Activated CD8-positive, alpha-beta memory T cell treated with anti-CD3 and anti-CD28 coated beads, Interleukin-2, amount 50 U/mL, for 48 hours (primary cell): ENCODE results near the gene UXS1.
A peak's percentile ranks its signal among the peaks of the same experiment; 100 is the strongest.
"Not testable (repeated sequence)": the region's sequence is repeated elsewhere in the genome, so short reads cannot be mapped to it uniquely, and the experiment has no call there.

ENCODE experiments used
- DNase-seq: peaks from one replicate; pipeline ENCODE4 v3.0.0-alpha.2; 2020

Gene UXS1

DNA sequence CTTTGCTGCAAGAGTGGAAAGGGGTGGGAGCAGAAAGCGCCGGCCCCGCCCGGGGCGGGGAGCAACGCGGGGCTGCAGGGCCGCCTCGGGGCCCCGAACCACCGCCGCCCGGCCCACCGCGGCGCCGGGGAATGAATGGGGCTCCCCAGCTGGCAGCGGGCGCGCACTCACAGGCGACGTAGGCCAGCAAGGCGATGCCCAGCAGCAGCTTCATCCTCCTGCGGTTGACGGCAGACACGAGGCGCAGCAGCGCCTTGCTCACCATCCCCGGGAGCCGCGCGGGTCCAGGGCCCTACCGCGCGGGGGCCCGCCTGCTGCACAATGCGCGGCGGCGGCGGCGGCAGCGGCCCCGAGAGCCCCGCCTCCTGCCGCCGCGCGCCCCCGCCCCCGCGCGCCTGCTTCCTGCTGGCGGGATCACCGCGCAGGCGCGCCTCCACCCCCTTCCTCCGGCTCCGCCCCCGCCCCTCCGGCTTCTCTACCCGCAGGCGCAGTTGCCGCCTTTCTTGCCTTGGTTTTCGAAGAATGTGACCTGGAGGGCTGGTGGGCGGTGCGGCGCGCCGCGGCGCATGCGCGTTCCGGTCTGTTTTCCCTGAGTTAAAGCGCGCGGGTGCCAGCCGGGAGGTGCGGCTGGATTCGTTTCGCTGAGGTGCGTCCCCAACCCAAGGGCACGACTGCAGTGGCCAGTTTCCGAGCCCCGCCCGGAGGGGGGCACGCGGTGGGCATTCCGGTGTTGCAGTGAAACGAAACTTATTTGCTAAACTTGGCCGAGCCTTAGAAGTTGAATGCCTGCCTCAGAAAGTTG lies at the start of gene UXS1:
UXS1 (minus strand) TSS at position 325 of the 802 bp plus-strand sequence; CDS start at position 265, 60 bp downstream.
- DNase-seq, result peak; percentile 98

- DNase-seq, result not testable (repeated sequence)
Measured at GRCh38 chr2:106239491-106239890, 45.4 kb upstream of the UXS1 start.

GRCh38 chr2:106235392-106235791 lies 41.3 kb upstream of the UXS1 start:
- not testable (repeated sequence) for DNase-seq

DNA sequence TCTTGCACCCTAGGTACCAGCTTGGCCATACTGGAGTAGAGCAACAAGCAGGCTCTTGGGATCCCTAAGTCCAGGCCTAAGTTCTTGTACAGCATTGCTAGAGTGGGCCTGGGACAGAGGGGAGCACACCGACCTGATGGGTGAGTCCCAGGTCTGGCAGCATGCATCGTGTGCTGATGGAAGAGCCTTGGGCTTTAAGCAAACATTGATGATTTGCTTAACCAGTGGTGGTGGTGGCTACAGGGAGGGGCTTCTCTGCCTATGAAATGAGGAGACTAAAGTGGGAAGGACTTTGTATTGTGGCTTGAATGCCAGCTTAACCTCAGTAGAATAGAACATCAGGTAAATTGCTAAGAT lies 39.2 kb upstream of the UXS1 start:
- no peak for DNase-seq

DNA sequence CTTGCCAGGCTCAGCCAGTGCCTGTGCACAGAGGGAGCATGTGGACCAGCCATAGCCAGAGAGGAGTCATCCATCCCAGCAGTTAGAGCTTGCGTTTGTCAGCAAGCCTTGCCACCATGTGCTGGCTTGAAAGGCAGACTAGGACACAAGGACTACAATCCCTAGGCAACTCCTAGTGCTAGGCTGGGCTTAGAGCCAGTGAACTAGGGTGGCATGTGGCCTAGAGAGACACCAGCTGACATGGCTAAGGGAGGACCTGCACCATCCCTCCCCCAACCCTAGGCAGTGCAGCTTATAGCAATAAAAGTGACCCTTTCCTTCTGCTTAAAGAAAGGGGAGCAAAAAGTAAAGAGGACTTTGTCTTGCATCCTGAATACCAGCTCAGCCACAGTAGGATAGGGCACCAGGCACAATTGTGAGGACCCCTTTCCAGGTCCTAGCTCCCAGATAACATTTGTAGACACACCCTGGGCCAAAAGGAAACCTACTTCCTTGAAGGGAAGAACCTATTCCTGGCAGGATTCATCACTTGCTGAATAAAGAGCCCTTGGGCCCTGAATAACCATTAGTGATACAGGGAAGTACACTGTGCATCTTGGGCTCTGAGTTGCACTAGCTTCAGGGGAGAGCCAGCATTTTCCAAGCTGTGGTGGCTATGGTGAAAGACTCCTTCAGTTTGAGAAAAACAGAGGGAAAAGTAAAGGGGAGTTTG lies 38.7 kb upstream of the UXS1 start:
- no peak for DNase-seq

GRCh38 chr2:106223347-106223746 lies 29.2 kb upstream of the UXS1 start:
- DNase-seq, result no peak

GRCh38 chr2:106222057-106222456 lies 28.0 kb upstream of the UXS1 start:
- DNase-seq, result not testable (repeated sequence)

DNA sequence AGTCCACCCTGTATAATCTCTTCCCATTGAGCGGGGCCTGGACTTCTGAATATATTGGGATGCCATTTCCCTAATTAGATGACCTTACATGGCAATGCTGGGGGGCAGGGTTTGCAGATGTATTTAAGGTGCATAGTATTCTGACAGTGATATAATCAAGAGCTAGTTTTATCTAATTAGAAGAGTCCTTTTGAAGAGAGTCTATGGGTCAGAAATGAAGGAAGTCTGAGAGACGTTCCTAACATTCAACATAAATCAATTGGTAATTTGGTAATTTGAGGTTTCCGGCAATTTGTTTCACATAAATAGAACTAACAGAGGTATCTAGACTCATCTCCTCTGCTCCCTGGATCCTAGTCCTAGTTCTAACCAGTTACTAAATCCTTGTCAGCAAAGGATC lies 25.7 kb upstream of the UXS1 start:
- DNase-seq, result no peak

- DNase-seq, result not testable (repeated sequence)
Measured at GRCh38 chr2:106219157-106219556, 25.1 kb upstream of the UXS1 start.

- no peak for DNase-seq
Measured at GRCh38 chr2:106208874-106209273, 14.8 kb upstream of the UXS1 start.

GRCh38 chr2:106208399-106208798 lies 14.3 kb upstream of the UXS1 start:
- no peak for DNase-seq

DNA sequence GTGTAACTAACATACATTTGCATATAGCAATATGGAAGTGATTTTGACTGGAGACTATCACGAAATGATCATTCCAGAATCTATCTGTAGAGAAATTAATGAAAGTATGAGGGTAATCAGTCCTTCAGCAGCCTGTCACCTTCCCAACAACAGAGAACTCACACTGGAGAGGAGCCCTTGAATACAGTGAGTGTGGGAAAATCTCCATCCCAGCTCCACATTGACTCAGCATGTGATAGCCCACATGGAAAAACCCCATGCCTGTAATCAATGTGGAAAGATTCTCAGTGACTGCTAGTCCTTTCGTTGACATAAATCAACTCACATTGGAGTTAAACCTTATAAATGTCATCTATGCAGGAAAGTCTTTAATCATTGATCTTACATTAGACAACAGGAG lies 13.1 kb upstream of the UXS1 start:
- DNase-seq, result no peak

DNA sequence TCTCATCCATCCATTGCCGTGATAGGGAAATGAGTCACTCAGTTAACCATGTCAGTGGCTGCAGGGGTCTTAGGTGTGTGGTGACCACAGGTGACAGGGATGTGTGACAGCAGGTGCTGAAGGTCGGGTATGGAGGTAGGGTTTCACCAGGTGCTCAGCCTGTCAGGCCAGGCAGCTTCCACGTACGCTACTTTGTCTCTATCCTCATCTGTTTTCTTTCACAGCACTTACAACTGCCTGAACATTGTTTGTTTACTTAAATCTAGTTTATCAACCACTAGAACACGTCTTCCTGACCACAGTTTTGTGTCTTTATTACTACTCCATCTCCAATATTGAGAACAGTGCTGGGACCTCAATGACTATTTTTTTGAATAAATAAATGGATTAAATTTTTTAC lies 11.4 kb upstream of the UXS1 start:
- no peak for DNase-seq

DNA sequence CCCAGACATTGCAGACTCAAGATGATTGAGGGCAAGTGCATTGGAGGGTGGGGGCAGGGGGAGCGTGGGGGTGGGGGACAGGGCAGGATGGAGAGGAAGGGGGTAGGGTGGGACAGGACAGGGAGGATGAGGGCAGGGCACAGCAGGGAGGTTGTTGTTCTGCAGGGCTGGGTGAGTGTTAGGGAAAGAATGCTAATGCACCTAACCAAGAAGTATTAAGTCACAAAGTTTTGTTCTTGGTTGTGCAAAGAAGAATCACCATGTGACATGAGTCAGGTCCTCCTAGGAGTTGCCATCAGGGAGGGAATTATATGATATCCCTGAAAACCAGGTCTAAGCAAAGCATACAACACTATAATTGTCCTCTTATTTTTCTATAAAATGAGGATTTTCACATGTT lies 10.4 kb upstream of the UXS1 start:
- DNase-seq, result not testable (repeated sequence)

DNA sequence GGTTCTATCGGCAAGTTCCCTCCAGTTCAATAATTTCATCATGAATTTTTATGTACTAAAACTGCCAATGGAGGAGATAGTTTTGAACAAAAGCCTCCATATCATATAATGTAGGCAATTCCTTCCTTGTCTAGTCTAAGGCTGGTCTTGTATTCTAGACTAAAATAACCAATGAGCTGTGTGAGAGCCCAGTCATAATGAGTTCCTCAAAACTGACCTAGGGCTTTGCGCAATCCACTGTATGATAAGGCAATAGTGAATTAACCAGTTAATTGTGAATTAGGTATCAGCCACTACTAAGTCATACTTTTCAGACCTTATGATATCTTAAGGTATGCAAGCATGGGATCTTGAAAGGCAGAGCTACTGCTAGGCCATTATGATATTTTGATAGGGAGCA lies 7.6 kb upstream of the UXS1 start:
- no peak for DNase-seq

- DNase-seq, result no peak
Measured at GRCh38 chr2:106197878-106198277, 3.8 kb upstream of the UXS1 start.

GRCh38 chr2:106195981-106196380 lies 1.9 kb upstream of the UXS1 start:
- no peak for DNase-seq

DNA sequence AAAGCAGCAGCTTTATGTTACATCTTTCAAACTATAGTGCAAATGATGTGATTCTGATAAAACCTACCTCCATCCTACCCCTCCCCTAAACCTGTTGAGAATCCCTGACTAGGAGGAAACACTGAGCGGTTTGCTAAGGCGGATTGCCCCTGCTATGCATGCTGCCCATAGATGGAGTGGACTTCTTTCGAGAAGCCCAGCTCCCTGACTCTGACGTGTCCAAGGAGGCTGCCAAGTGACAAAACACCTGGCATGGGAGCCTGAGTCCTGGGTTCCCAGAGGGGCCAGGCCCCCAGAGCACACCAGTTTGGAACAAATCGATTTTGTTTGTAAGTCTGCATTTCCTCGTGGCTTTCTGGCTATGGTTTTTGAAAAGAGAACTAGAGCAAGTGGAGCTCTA lies 1.4 kb upstream of the UXS1 start:
- DNase-seq, result no peak

DNA sequence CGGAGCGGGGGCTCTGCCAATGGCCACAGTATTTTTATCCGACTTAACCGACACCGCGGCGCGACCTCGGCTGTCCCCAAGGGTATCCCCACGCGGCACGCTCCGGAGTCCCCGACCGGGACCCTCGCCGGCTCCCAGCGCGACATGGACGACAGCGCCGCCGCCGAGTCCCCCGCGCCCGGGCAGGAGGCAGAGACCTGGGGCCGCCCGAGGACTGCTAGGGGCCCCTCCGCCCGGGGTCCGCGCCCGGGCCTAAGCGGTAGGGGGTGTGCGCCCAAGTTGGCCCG lies 468 bp downstream of the UXS1 start:
- DNase-seq, result no peak

DNA sequence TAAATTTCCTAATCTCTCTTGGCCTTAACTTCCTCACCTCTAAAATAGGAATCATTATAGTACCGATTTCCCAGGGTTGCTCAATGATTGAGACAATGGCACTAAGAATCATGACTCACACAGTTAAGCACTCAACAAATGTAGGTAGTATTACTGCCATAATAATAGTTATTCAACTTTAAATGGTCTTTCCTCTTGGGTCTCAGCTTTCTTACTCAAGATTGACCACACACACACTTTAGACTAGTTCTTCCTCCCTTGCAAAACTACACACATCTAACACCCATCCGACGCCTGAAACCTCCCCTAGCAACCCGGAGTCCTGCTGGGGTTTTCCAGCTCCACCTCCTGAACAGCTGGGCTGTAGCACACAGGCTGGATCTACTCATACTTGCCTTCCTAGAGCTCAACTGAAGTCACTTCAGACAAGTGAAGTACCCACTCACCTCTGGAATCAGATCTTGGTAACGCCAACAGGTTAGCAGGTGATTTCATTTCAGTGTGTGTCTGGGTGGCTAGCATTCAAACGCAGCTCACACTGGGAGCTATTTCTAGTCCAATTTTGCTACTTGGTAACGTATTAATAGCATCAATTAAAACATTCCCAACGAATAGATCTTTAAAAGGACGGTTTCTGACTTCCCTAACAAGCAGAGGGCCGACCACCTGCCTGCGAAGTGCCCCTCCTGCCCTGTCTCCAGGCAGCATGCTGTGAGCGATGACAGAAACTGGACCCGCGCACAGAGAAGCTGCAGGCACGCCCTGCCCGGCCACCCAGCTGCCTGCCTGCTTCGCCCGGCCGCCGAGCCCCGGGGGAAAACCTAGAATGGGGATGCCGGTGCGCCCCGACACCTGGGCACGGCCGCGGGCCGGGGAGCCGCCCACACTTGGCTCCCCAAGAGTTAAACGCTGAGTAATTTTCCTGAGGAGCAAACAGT lies 1.1 kb downstream of the UXS1 start:
- DNase-seq, result peak; percentile 61

DNA sequence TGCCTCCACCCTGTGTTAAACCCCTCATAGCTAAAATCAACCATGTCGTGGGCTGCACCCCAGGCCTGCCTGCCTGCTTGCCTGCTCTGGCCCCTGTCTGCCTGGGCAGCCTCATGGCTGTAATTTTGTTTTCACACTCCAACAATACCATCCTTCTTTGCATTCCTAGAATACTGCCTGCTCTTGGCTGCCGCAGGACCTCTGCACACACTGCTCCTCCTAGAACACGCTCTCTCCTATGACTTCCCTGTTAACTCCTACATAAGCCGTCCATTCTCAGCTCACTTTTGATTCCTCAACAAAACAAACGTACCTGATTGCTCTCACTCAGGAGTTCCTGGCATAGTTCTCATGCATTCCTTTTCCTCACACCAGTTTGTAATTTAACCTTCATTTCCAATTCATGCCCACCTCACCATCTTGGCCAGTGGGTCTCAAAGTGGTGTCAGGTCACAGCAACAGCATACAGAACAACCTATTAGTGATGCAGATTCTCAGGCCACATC lies 2.5 kb downstream of the UXS1 start:
- no peak for DNase-seq

- no peak for DNase-seq
Measured at GRCh38 chr2:106189764-106190468, 4.2 kb downstream of the UXS1 start.

GRCh38 chr2:106189325-106189724 lies 4.8 kb downstream of the UXS1 start:
- DNase-seq, result no peak
